SK-N-SH treated with all-trans-retinoic acid at 6 μM for 48 hours (cell line): ENCODE results near the gene SLC17A5.
A peak's percentile ranks its signal among the peaks of the same experiment; 100 is the strongest.

Source experiments
- ATAC-seq: fragments of 200-7000 bp; cut with Tn5 transposase; 3 replicates; pipeline ENCODE4 v1.9.1; 2020; ENCODE audit warnings: mild to moderate bottlenecking, moderate library complexity
- ARNTL ChIP-seq: fragments of 450-650 bp; formaldehyde crosslinking; IDR thresholded peaks from 2 replicates; pipeline ENCODE4 v1.5.0; 2020; ENCODE audit warnings: low read depth, mild to moderate bottlenecking, moderate library complexity, borderline replicate concordance
- BACH2 ChIP-seq: fragments of 250-450 bp; sonication (Bioruptor Pico); IDR thresholded peaks from 2 replicates; pipeline ENCODE4 v1.9.0; 2021; ENCODE audit warnings: mild to moderate bottlenecking, borderline replicate concordance
- CSDC2 ChIP-seq: fragments of 250-450 bp; sonication (Bioruptor Pico); IDR thresholded peaks from 2 replicates; pipeline ENCODE4 v1.5.0; 2020; ENCODE audit warnings: mild to moderate bottlenecking, moderate library complexity
- ESRRG ChIP-seq: fragments of 250-450 bp; sonication (Bioruptor Pico); IDR thresholded peaks from 2 replicates; pipeline ENCODE4 v1.6.1; 2021; ENCODE audit warnings: mild to moderate bottlenecking
- ISL1 ChIP-seq: fragments of 250-450 bp; sonication (Bioruptor Pico); IDR thresholded peaks from 2 replicates; pipeline ENCODE4 v2.1.2; 2022; ENCODE audit warnings: mild to moderate bottlenecking, moderate library complexity
- OSR1 ChIP-seq: fragments of 250-450 bp; sonication (Bioruptor Pico); IDR thresholded peaks from 2 replicates; pipeline ENCODE4 v1.8.0; 2022; ENCODE audit warnings: moderate library complexity, mild to moderate bottlenecking, inconsistent platforms
- PPARA ChIP-seq: fragments of 250-450 bp; sonication (Bioruptor Pico); IDR thresholded peaks from 2 replicates; pipeline ENCODE4 v1.5.0; 2020; ENCODE audit warnings: mild to moderate bottlenecking, borderline replicate concordance
- RARB ChIP-seq: fragments of 250-450 bp; sonication (Bioruptor Pico); IDR thresholded peaks from 2 replicates; pipeline ENCODE4 v1.8.0; 2021; ENCODE audit warnings: mild to moderate bottlenecking, moderate library complexity
- SNAI2 ChIP-seq: fragments of 250-450 bp; sonication (Bioruptor Pico); IDR thresholded peaks from 2 replicates; pipeline ENCODE4 v1.5.0; 2020; ENCODE audit warnings: mild to moderate bottlenecking, moderate library complexity
- TCF4 ChIP-seq: fragments of 250-450 bp; sonication (Bioruptor Pico); IDR thresholded peaks from 2 replicates; pipeline ENCODE4 v1.8.0; 2021; ENCODE audit warnings: mild to moderate bottlenecking, moderate library complexity, borderline replicate concordance
- TOX ChIP-seq: fragments of 250-450 bp; sonication (Bioruptor Pico); IDR thresholded peaks from 2 replicates; pipeline ENCODE4 v1.8.0; 2021; ENCODE audit warnings: mild to moderate bottlenecking, moderate library complexity, borderline replicate concordance
- ZFP3 ChIP-seq: fragments of 250-450 bp; sonication (Bioruptor Pico); IDR thresholded peaks from 2 replicates; pipeline ENCODE4 v1.5.0; 2020; ENCODE audit warnings: mild to moderate bottlenecking, moderate library complexity
- ZFP30 ChIP-seq: fragments of 450-650 bp; formaldehyde crosslinking; IDR thresholded peaks from 2 replicates; pipeline ENCODE4 v1.5.0; 2022; ENCODE audit warnings: mild to moderate bottlenecking, moderate library complexity
- ZNF565 ChIP-seq: fragments of 450-650 bp; formaldehyde crosslinking; conservative IDR thresholded peaks from 2 replicates; pipeline ENCODE4 v1.5.0; 2020; ENCODE audit warnings: low read depth, mild to moderate bottlenecking, moderate library complexity
- ZNF70 ChIP-seq: fragments of 450-650 bp; formaldehyde crosslinking; IDR thresholded peaks from 2 replicates; pipeline ENCODE4 v1.5.0; 2020; ENCODE audit warnings: mild to moderate bottlenecking, moderate library complexity
- ZNF8 ChIP-seq: fragments of 450-650 bp; formaldehyde crosslinking; IDR thresholded peaks from 2 replicates; pipeline ENCODE4 v1.5.0; 2020; ENCODE audit warnings: mild to moderate bottlenecking, moderate library complexity
- TF ChIP-seq, protein P1 (sequence below): fragments of 250-450 bp; sonication (Bioruptor Pico); IDR thresholded peaks from 2 replicates; pipeline ENCODE4 v1.5.1; 2021; ENCODE audit warnings: mild to moderate bottlenecking, moderate library complexity
- TF ChIP-seq, protein P2 (sequence below): fragments of 250-450 bp; sonication (Bioruptor Pico); IDR thresholded peaks from 2 replicates; pipeline ENCODE4 v1.5.1; 2020; ENCODE audit warnings: low read depth, mild to moderate bottlenecking, moderate library complexity
- TF ChIP-seq, protein P3 (sequence below): fragments of 250-450 bp; sonication (Bioruptor Pico); IDR thresholded peaks from 2 replicates; pipeline ENCODE4 v1.8.0; 2020; ENCODE audit warnings: mild to moderate bottlenecking, moderate library complexity, borderline replicate concordance
- TF ChIP-seq, protein P4 (sequence below): fragments of 250-450 bp; sonication (Bioruptor Pico); IDR thresholded peaks from 2 replicates; pipeline ENCODE4 v1.5.0; 2020; ENCODE audit warnings: mild to moderate bottlenecking, moderate library complexity

SLC17A5 gene

DNA sequence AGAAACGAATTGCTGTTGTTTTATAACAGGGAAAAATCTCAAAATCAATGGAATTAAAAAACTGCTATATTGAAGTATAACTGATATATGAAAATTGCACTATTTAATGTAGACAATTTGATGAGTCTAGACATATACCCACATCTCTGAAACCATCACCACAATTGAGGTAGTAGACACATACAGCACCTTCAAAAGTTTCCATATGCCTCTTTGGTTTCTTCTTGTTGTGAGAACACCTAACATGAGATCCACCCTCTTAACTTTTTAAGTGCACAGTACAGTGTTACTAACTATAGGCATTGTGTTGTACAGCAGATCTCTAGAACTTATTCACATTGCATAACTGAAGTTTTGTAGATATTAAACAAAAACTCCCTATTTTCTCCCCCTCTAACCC, 14.0 kb upstream of the SLC17A5 start:
- ATAC-seq: no peak
- TF ChIP-seq RARB (CRISPR knock-in tag) (no peak), OSR1 (no peak), ZFP30 (no peak), TOX (CRISPR knock-in tag) (no peak), ARNTL (no peak), CSDC2 (CRISPR knock-in tag) (no peak), SNAI2 (CRISPR knock-in tag) (no peak), ZNF8 (CRISPR knock-in tag) (no peak), ZFP3 (CRISPR knock-in tag) (no peak), ZNF70 (CRISPR knock-in tag) (no peak)
- TF ChIP-seq, protein P1, sequence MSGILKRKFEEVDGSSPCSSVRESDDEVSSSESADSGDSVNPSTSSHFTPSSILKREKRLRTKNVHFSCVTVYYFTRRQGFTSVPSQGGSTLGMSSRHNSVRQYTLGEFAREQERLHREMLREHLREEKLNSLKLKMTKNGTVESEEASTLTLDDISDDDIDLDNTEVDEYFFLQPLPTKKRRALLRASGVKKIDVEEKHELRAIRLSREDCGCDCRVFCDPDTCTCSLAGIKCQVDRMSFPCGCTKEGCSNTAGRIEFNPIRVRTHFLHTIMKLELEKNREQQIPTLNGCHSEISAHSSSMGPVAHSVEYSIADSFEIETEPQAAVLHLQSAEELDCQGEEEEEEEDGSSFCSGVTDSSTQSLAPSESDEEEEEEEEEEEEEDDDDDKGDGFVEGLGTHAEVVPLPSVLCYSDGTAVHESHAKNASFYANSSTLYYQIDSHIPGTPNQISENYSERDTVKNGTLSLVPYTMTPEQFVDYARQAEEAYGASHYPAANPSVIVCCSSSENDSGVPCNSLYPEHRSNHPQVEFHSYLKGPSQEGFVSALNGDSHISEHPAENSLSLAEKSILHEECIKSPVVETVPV (CRISPR knock-in tag): no peak

DNA sequence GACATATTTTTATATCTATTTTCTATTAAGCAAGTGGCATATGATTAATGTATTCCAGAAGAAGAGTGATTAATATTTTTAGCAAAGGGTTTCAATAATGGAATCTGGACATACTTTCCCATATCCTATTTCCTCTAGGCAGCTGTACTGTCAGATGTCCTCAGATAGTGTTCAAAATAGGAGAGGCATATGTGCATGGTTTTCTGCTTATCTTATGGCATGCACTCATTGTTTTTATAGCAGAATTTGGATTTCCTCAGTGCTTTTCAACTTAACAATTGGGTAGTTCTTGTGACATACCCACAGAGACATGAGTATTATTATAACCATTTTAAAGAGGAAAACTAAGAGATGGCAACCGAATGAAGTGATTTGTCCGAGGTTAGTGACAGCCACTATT, 12.6 kb upstream of the SLC17A5 start:
- TF ChIP-seq RARB (CRISPR knock-in tag): no peak
- TF ChIP-seq, protein P2, sequence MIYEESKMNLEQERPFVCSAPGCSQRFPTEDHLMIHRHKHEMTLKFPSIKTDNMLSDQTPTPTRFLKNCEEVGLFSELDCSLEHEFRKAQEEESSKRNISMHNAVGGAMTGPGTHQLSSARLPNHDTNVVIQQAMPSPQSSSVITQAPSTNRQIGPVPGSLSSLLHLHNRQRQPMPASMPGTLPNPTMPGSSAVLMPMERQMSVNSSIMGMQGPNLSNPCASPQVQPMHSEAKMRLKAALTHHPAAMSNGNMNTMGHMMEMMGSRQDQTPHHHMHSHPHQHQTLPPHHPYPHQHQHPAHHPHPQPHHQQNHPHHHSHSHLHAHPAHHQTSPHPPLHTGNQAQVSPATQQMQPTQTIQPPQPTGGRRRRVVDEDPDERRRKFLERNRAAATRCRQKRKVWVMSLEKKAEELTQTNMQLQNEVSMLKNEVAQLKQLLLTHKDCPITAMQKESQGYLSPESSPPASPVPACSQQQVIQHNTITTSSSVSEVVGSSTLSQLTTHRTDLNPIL (CRISPR knock-in tag): no peak
- no peak for TF ChIP-seq CSDC2 (CRISPR knock-in tag)
- TF ChIP-seq, protein P3, sequence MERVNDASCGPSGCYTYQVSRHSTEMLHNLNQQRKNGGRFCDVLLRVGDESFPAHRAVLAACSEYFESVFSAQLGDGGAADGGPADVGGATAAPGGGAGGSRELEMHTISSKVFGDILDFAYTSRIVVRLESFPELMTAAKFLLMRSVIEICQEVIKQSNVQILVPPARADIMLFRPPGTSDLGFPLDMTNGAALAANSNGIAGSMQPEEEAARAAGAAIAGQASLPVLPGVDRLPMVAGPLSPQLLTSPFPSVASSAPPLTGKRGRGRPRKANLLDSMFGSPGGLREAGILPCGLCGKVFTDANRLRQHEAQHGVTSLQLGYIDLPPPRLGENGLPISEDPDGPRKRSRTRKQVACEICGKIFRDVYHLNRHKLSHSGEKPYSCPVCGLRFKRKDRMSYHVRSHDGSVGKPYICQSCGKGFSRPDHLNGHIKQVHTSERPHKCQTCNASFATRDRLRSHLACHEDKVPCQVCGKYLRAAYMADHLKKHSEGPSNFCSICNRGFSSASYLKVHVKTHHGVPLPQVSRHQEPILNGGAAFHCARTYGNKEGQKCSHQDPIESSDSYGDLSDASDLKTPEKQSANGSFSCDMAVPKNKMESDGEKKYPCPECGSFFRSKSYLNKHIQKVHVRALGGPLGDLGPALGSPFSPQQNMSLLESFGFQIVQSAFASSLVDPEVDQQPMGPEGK (CRISPR knock-in tag): no peak
- no peak for TF ChIP-seq ZNF8 (CRISPR knock-in tag)
- TF ChIP-seq ZNF70 (CRISPR knock-in tag): no peak
- no peak for TF ChIP-seq ZFP30
- TF ChIP-seq, protein P1 (CRISPR knock-in tag): no peak
- TF ChIP-seq ZFP3 (CRISPR knock-in tag): no peak
- ATAC-seq: peak; percentile 76

DNA sequence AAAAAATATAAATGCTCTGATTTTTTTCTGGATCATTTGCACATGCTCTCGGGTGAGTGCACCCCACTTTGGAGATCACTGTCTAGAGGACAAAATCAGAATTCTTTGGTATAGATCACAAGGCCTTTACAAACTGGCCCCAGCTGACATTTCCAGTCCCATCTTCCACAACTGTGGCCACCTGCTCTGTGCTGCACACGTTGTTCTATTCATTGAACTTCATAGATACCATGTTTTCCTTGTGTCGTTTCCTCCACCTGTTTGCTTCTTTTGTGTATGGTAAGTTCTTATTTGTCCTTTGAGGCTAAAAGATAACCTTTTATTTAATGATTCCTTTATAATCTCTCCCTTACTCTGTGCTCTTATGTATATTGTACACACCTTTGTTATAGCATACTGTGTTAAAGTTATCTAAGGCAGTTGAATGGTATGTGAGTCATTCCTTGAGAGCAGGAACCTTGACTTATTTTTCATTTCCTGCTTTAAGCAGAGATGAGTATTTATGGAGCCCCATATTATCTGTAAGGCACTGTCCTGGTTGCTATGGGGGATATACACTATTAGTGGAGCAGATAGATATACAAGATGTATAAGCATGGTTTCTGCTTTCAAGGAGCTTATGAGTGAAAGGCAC, 12.0 kb upstream of the SLC17A5 start:
- TF ChIP-seq TCF4 (CRISPR knock-in tag): no peak
- TF ChIP-seq ESRRG (CRISPR knock-in tag): no peak
- TF ChIP-seq ARNTL: no peak
- TF ChIP-seq TOX (CRISPR knock-in tag): no peak
- TF ChIP-seq PPARA (CRISPR knock-in tag): no peak
- TF ChIP-seq ISL1: no peak
- no peak for TF ChIP-seq ZNF565 (CRISPR knock-in tag)
- TF ChIP-seq ZNF8 (CRISPR knock-in tag): no peak
- no peak for TF ChIP-seq BACH2 (CRISPR knock-in tag)
- TF ChIP-seq ZNF70 (CRISPR knock-in tag): no peak
- TF ChIP-seq, protein P4, sequence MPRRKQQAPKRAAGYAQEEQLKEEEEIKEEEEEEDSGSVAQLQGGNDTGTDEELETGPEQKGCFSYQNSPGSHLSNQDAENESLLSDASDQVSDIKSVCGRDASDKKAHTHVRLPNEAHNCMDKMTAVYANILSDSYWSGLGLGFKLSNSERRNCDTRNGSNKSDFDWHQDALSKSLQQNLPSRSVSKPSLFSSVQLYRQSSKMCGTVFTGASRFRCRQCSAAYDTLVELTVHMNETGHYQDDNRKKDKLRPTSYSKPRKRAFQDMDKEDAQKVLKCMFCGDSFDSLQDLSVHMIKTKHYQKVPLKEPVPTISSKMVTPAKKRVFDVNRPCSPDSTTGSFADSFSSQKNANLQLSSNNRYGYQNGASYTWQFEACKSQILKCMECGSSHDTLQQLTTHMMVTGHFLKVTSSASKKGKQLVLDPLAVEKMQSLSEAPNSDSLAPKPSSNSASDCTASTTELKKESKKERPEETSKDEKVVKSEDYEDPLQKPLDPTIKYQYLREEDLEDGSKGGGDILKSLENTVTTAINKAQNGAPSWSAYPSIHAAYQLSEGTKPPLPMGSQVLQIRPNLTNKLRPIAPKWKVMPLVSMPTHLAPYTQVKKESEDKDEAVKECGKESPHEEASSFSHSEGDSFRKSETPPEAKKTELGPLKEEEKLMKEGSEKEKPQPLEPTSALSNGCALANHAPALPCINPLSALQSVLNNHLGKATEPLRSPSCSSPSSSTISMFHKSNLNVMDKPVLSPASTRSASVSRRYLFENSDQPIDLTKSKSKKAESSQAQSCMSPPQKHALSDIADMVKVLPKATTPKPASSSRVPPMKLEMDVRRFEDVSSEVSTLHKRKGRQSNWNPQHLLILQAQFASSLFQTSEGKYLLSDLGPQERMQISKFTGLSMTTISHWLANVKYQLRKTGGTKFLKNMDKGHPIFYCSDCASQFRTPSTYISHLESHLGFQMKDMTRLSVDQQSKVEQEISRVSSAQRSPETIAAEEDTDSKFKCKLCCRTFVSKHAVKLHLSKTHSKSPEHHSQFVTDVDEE (CRISPR knock-in tag): no peak
- TF ChIP-seq ZFP3 (CRISPR knock-in tag): no peak
- peak; percentile 86 for ATAC-seq
